H1 (cell line): ENCODE data around the gene FOXO1.

ENCODE experiments used
- CBX8 ChIP-seq: fragments of 300-800, 300-1000 bp; sonication (generic); IDR thresholded peaks from 2 replicates; pipeline ENCODE4 v1.7.1; 2016; ENCODE audit warnings: low read depth, low read length, borderline replicate concordance
- MAX ChIP-seq: IDR thresholded peaks from 2 replicates; pipeline ENCODE4 v1.6.1; 2012; ENCODE audit warnings: inconsistent platforms
- POLR2AphosphoS5 ChIP-seq: IDR thresholded peaks from 2 replicates; pipeline ENCODE4 v1.6.1; 2011; ENCODE audit warnings: low read depth, low read length

- no peak for TF ChIP-seq CBX8
- no peak for TF ChIP-seq POLR2AphosphoS5
- TF ChIP-seq MAX: no peak
Observed at GRCh38 chr13:40580566-40581276, 85.7 kb downstream of the FOXO1 start.
